WTC11 (cell line): ENCODE measurements around the gene DENND2C. TPM values are rescaled to one million over a fixed set of nuclear protein-coding genes. Genes with fewer than 3 reads are reported as not detected.

ENCODE experiments used
- ATAC-seq: fragments of 200-7000 bp; cut with Tn5 transposase; 2 replicates; pipeline ENCODE4 v1.10.0; 2021; ENCODE audit warnings: mild to moderate bottlenecking, moderate library complexity
- CTCF ChIA-PET: fragments of 300-600 bp; sonication (Branson Sonifier 250); formaldehyde crosslinking; loops from one replicate; lab custom pipeline; 2021; ENCODE audit warnings: antibody characterized with exemption; lab: Charles Lee
- POLR2A ChIA-PET: fragments of 350-600 bp; sonication (Branson Sonifier 250); formaldehyde crosslinking; loops from one replicate; lab custom pipeline; 2021; ENCODE audit warnings: antibody characterized with exemption; lab: Charles Lee
- DNase-seq: peaks from one replicate; pipeline ENCODE4 v3.0.0; 2021; ENCODE audit warnings: low spot score
- H3K27ac Mint-ChIP-seq: 2 replicates; pipeline ENCODE4 v1.8.0; 2021; ENCODE audit warnings: mixed read lengths
- H3K27me3 Mint-ChIP-seq: 2 replicates; pipeline ENCODE4 v1.8.0; 2021; ENCODE audit warnings: low read depth, mild to moderate bottlenecking, moderate library complexity, mixed read lengths
- H3K36me3 Mint-ChIP-seq: 2 replicates; pipeline ENCODE4 v1.8.0; 2021; ENCODE audit warnings: mixed read lengths
- H3K4me1 Mint-ChIP-seq: 2 replicates; pipeline ENCODE4 v1.8.0; 2022; ENCODE audit warnings: mixed read lengths
- H3K4me3 Mint-ChIP-seq: 2 replicates; pipeline ENCODE4 v1.8.0; 2021; ENCODE audit warnings: mild to moderate bottlenecking, moderate library complexity, mixed read lengths
- H3K9me3 Mint-ChIP-seq: 2 replicates; pipeline ENCODE4 v1.8.0; 2021; ENCODE audit warnings: mixed read lengths
- ELF4 ChIP-seq: sonication (generic); formaldehyde crosslinking; IDR thresholded peaks from 2 replicates; pipeline ENCODE4 v1.8.1; 2022; ENCODE audit warnings: low read depth, mild to moderate bottlenecking, moderate library complexity, missing genetic modification reagents
- FOXP4 ChIP-seq: sonication (generic); formaldehyde crosslinking; IDR thresholded peaks from 2 replicates; pipeline ENCODE4 v1.8.0; 2022; ENCODE audit warnings: mild to moderate bottlenecking, missing genetic modification reagents
- NFYB ChIP-seq: sonication (generic); formaldehyde crosslinking; conservative IDR thresholded peaks from 2 replicates; pipeline ENCODE4 v1.8.0; 2022; ENCODE audit warnings: low read depth, missing genetic modification reagents
- NR1H2 ChIP-seq: sonication (generic); formaldehyde crosslinking; IDR thresholded peaks from 2 replicates; pipeline ENCODE4 v1.9.0; 2021; ENCODE audit warnings: mild to moderate bottlenecking, moderate library complexity, missing genetic modification reagents
- NR3C1 ChIP-seq: sonication (generic); formaldehyde crosslinking; conservative IDR thresholded peaks from 2 replicates; pipeline ENCODE4 v1.8.1; 2023; ENCODE audit warnings: low read depth, mild to moderate bottlenecking, missing genetic modification reagents
- USF2 ChIP-seq: sonication (generic); formaldehyde crosslinking; IDR thresholded peaks from 2 replicates; pipeline ENCODE4 v1.8.1; 2023; ENCODE audit warnings: mild to moderate bottlenecking, missing genetic modification reagents, moderate library complexity
- ZBTB21 ChIP-seq: sonication (generic); formaldehyde crosslinking; IDR thresholded peaks from 2 replicates; pipeline ENCODE4 v1.8.1; 2023; ENCODE audit warnings: mild to moderate bottlenecking, missing genetic modification reagents, borderline replicate concordance
- ZNF232 ChIP-seq: sonication (generic); formaldehyde crosslinking; IDR thresholded peaks from 2 replicates; pipeline ENCODE4 v1.8.0; 2022; ENCODE audit warnings: mild to moderate bottlenecking, missing genetic modification reagents
- ZNF396 ChIP-seq: fragments of 250-450 bp; sonication (Bioruptor Pico); IDR thresholded peaks from 2 replicates; pipeline ENCODE4 v1.8.0; 2021; ENCODE audit warnings: mild to moderate bottlenecking, moderate library complexity, borderline replicate concordance
- total RNA-seq: library from RNA; stranded (reverse); gene quantifications from 3 replicates; pipeline ENCODE4 v1.2.3, GENCODE V29; 2021
- TF ChIP-seq, protein P1 (sequence below): sonication (generic); formaldehyde crosslinking; IDR thresholded peaks from 2 replicates; pipeline ENCODE4 v1.8.0; 2023; ENCODE audit warnings: missing genetic modification reagents, mild to moderate bottlenecking, borderline replicate concordance
- TF ChIP-seq, protein P2 (sequence below): sonication (generic); formaldehyde crosslinking; IDR thresholded peaks from 2 replicates; pipeline ENCODE4 v1.8.0; 2022; ENCODE audit warnings: missing genetic modification reagents
- TF ChIP-seq, protein P3 (sequence below): fragments of 250-450 bp; sonication (Bioruptor Pico); conservative IDR thresholded peaks from 2 replicates; pipeline ENCODE4 v1.9.0; 2021; ENCODE audit warnings: mild to moderate bottlenecking
- TF ChIP-seq, protein P4 (sequence below): sonication (generic); formaldehyde crosslinking; IDR thresholded peaks from 2 replicates; pipeline ENCODE4 v1.8.1; 2022; ENCODE audit warnings: low read depth, missing genetic modification reagents, borderline replicate concordance
- TF ChIP-seq, protein P5 (sequence below): sonication (generic); formaldehyde crosslinking; IDR thresholded peaks from 2 replicates; pipeline ENCODE4 v1.8.0; 2022; ENCODE audit warnings: mild to moderate bottlenecking, missing genetic modification reagents

DENND2C gene
- total RNA-seq, 1 experiment from 2014 or later, result 2.9 TPM

DNA sequence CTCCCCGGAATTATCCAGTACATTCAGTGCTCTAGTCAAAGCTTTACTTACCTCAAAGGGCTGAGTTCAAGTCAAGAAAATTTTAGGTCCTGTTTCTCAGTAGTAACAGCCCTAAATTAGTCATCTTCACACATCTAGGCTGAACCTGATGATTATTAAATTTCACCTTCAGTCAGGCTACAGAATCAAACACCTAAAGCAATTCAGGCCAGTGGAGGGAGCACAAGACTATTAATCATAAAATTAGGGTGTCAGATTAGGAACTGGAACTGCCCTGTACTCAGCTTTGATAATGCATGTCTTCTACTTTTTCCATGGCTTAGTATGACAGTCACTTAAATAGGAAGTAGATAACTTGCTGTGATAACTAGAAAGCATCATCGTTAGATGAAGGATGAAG, 60.0 kb downstream of the DENND2C start (continued):
- TF ChIP-seq, protein P1, sequence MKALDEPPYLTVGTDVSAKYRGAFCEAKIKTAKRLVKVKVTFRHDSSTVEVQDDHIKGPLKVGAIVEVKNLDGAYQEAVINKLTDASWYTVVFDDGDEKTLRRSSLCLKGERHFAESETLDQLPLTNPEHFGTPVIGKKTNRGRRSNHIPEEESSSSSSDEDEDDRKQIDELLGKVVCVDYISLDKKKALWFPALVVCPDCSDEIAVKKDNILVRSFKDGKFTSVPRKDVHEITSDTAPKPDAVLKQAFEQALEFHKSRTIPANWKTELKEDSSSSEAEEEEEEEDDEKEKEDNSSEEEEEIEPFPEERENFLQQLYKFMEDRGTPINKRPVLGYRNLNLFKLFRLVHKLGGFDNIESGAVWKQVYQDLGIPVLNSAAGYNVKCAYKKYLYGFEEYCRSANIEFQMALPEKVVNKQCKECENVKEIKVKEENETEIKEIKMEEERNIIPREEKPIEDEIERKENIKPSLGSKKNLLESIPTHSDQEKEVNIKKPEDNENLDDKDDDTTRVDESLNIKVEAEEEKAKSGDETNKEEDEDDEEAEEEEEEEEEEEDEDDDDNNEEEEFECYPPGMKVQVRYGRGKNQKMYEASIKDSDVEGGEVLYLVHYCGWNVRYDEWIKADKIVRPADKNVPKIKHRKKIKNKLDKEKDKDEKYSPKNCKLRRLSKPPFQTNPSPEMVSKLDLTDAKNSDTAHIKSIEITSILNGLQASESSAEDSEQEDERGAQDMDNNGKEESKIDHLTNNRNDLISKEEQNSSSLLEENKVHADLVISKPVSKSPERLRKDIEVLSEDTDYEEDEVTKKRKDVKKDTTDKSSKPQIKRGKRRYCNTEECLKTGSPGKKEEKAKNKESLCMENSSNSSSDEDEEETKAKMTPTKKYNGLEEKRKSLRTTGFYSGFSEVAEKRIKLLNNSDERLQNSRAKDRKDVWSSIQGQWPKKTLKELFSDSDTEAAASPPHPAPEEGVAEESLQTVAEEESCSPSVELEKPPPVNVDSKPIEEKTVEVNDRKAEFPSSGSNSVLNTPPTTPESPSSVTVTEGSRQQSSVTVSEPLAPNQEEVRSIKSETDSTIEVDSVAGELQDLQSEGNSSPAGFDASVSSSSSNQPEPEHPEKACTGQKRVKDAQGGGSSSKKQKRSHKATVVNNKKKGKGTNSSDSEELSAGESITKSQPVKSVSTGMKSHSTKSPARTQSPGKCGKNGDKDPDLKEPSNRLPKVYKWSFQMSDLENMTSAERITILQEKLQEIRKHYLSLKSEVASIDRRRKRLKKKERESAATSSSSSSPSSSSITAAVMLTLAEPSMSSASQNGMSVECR, result no peak
- TF ChIP-seq NFYB (CRISPR knock-in tag) (no peak), ZNF396 (CRISPR knock-in tag) (no peak), ZNF232 (CRISPR knock-in tag) (no peak), FOXP4 (CRISPR knock-in tag) (no peak)
- TF ChIP-seq, all 79 proteins: peak for 0

- Mint-ChIP-seq H3K27ac (no peak overlapping the region), H3K4me1 (no peaks in the 10 kb centered on the region), H3K9me3 (no peaks in the 10 kb centered on the region), H3K27me3 (no peaks in the 10 kb centered on the region; the same call in 1 of the 2 replicates), H3K36me3 (no peaks in the 10 kb centered on the region), H3K4me3 (no peak overlapping the region)
- DNase-seq (no peak), ATAC-seq (no peak)
- CTCF ChIA-PET, result no interaction called here
- POLR2A ChIA-PET, result no interaction called here
- no peak for TF ChIP-seq USF2 (CRISPR knock-in tag)
- TF ChIP-seq, protein P2, sequence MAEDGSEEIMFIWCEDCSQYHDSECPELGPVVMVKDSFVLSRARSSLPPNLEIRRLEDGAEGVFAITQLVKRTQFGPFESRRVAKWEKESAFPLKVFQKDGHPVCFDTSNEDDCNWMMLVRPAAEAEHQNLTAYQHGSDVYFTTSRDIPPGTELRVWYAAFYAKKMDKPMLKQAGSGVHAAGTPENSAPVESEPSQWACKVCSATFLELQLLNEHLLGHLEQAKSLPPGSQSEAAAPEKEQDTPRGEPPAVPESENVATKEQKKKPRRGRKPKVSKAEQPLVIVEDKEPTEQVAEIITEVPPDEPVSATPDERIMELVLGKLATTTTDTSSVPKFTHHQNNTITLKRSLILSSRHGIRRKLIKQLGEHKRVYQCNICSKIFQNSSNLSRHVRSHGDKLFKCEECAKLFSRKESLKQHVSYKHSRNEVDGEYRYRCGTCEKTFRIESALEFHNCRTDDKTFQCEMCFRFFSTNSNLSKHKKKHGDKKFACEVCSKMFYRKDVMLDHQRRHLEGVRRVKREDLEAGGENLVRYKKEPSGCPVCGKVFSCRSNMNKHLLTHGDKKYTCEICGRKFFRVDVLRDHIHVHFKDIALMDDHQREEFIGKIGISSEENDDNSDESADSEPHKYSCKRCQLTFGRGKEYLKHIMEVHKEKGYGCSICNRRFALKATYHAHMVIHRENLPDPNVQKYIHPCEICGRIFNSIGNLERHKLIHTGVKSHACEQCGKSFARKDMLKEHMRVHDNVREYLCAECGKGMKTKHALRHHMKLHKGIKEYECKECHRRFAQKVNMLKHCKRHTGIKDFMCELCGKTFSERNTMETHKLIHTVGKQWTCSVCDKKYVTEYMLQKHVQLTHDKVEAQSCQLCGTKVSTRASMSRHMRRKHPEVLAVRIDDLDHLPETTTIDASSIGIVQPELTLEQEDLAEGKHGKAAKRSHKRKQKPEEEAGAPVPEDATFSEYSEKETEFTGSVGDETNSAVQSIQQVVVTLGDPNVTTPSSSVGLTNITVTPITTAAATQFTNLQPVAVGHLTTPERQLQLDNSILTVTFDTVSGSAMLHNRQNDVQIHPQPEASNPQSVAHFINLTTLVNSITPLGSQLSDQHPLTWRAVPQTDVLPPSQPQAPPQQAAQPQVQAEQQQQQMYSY, result no peak
- no peak for TF ChIP-seq NR3C1 (CRISPR knock-in tag)
- TF ChIP-seq ELF4, result no peak
- TF ChIP-seq, protein P1, result no peak
- no peak for TF ChIP-seq NR1H2 (CRISPR knock-in tag)
- no peak for TF ChIP-seq ZBTB21
- TF ChIP-seq, protein P3, sequence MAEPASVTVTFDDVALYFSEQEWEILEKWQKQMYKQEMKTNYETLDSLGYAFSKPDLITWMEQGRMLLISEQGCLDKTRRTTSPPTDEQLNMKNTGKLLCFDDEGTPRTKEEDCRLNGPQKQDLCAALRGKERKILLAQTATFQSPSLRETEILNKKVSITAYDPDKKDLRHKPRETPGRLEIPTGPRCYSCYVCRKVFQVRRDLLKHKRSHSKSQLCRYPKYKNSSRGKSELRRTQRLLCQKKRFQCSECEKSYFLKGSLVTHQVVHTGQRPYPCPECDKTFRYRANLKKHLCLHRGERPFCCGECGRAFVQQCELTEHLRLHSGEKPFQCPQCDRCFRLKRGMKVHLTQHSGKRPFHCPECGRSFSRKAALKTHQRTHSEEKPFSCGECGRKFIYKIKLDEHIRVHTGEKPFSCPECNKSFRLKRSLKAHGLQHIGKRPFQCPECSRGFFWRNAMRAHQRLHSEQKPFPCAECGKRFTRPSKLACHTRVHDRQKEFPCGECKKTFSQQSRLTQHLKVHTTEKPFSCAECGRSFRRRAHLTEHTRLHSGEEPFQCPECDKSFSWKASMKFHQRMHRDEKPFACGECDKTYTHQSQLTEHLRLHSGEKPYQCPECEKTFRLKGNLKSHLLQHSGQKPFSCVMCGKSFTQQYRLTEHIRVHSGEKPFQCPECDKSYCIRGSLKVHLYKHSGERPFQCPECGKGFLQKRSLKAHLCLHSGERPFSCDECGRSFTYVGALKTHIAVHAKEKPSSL (CRISPR knock-in tag), result no peak
- TF ChIP-seq, protein P4, sequence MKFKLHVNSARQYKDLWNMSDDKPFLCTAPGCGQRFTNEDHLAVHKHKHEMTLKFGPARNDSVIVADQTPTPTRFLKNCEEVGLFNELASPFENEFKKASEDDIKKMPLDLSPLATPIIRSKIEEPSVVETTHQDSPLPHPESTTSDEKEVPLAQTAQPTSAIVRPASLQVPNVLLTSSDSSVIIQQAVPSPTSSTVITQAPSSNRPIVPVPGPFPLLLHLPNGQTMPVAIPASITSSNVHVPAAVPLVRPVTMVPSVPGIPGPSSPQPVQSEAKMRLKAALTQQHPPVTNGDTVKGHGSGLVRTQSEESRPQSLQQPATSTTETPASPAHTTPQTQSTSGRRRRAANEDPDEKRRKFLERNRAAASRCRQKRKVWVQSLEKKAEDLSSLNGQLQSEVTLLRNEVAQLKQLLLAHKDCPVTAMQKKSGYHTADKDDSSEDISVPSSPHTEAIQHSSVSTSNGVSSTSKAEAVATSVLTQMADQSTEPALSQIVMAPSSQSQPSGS, result no peak
- TF ChIP-seq, protein P5, sequence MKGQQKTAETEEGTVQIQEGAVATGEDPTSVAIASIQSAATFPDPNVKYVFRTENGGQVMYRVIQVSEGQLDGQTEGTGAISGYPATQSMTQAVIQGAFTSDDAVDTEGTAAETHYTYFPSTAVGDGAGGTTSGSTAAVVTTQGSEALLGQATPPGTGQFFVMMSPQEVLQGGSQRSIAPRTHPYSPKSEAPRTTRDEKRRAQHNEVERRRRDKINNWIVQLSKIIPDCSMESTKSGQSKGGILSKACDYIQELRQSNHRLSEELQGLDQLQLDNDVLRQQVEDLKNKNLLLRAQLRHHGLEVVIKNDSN (CRISPR knock-in tag), result no peak
- TF ChIP-seq NFYB (CRISPR knock-in tag), result no peak
Observed at GRCh38 chr1:114609026-114609425, 60.8 kb downstream of the DENND2C start.
